Ammon's horn (tissue), 1 donor: Measurements from ENCODE around the gene SSPN.

Experiments
- DNase-seq: peaks from one replicate; pipeline ENCODE4 v3.0.0-alpha.2; 2016; ENCODE audit warnings: low spot score

SSPN gene

GRCh38 chr12:26285401-26285800, 90.0 kb downstream of the SSPN start:
- DNase-seq: no peak

- DNase-seq: peak; percentile 40
Measured at GRCh38 chr12:26286186-26286585, 90.8 kb downstream of the SSPN start.

GRCh38 chr12:26287671-26288381, 92.5 kb downstream of the SSPN start:
- DNase-seq: peak; percentile 63

- DNase-seq: no peak
Measured at GRCh38 chr12:26290565-26290964, 95.2 kb downstream of the SSPN start.

GRCh38 chr12:26292596-26292995, 97.2 kb downstream of the SSPN start:
- no peak for DNase-seq

GRCh38 chr12:26293612-26294011, 98.2 kb downstream of the SSPN start:
- no peak for DNase-seq

- DNase-seq: no peak
Measured at GRCh38 chr12:26295001-26295400, 99.6 kb downstream of the SSPN start.

GRCh38 chr12:26297396-26298070, 102.2 kb downstream of the SSPN start:
- DNase-seq: no peak

- DNase-seq: peak; percentile 63
Measured at GRCh38 chr12:26298785-26299621, 103.6 kb downstream of the SSPN start.

- DNase-seq: no peak
Measured at GRCh38 chr12:26299751-26300150, 104.4 kb downstream of the SSPN start.
